Cerebellar cortex (tissue), 1 donor: ENCODE measurements around the gene SETD1A.
A peak's percentile ranks its signal among the peaks of the same experiment; 100 is the strongest.

Experiments
- DNase-seq: peaks from one replicate; pipeline ENCODE4 v3.0.0-alpha.2; 2015; ENCODE audit warnings: low spot score

SETD1A gene

GRCh38 chr16:30957456-30958174, at the start of gene SETD1A:
Gene SETD1A (plus strand): TSS chr16:30957754. CDS start chr16:30958732, 978 bp downstream.
- DNase-seq = peak; percentile 96

- DNase-seq = no peak
These were observed 47.0 kb upstream of the SETD1A start for GRCh38 chr16:30910427-30911029.

- DNase-seq = no peak
These were observed 44.7 kb upstream of the SETD1A start for GRCh38 chr16:30912794-30913412.

- DNase-seq = no peak
These were observed 42.7 kb upstream of the SETD1A start for GRCh38 chr16:30914830-30915229.

- no peak for DNase-seq
These were observed 38.9 kb upstream of the SETD1A start for GRCh38 chr16:30918614-30919013.

GRCh38 chr16:30920891-30921290, 36.7 kb upstream of the SETD1A start:
- DNase-seq = no peak

- DNase-seq = no peak
These were observed 36.2 kb upstream of the SETD1A start for GRCh38 chr16:30921459-30921747.

GRCh38 chr16:30921748-30922419, 35.7 kb upstream of the SETD1A start:
- peak; percentile 86 for DNase-seq

- DNase-seq = peak; percentile 100
These were observed 35.1 kb upstream of the SETD1A start for GRCh38 chr16:30922420-30922959.

GRCh38 chr16:30922960-30923535, 34.5 kb upstream of the SETD1A start:
- peak; percentile 100 for DNase-seq

- no peak for DNase-seq
These were observed 33.9 kb upstream of the SETD1A start, which contains the start of gene FBXL19 for GRCh38 chr16:30923554-30924075. Gene FBXL19 (plus strand): TSS chr16:30923572. CDS start chr16:30925755, 2,183 bp downstream.

- no peak for DNase-seq
These were observed 33.3 kb upstream of the SETD1A start for GRCh38 chr16:30924076-30924912.

GRCh38 chr16:30924913-30925631, 32.5 kb upstream of the SETD1A start:
- DNase-seq = no peak

GRCh38 chr16:30925632-30925987, 31.9 kb upstream of the SETD1A start:
- DNase-seq = no peak

GRCh38 chr16:30925995-30926811, 31.4 kb upstream of the SETD1A start:
- DNase-seq = no peak

- no peak for DNase-seq
These were observed 30.4 kb upstream of the SETD1A start for GRCh38 chr16:30926937-30927788.

- peak; percentile 96 for DNase-seq
These were observed 29.7 kb upstream of the SETD1A start for GRCh38 chr16:30927789-30928378.

- DNase-seq = no peak
These were observed 29.2 kb upstream of the SETD1A start for GRCh38 chr16:30928390-30928789.
